H1 (cell line): Measurements from ENCODE around the gene NMT1. TPM values are rescaled to one million over a fixed set of nuclear protein-coding genes. Genes with fewer than 3 reads are reported as not detected.

Experiments
- CTCF ChIA-PET: fragments of 300-600 bp; sonication (Branson Sonifier 250); formaldehyde crosslinking; loops from one replicate; lab custom pipeline; 2021; ENCODE audit not compliant: partially characterized antibody; lab: Charles Lee
- POLR2A ChIA-PET: fragments of 300-600 bp; sonication (Branson Sonifier 250); formaldehyde crosslinking; loops from one replicate; lab custom pipeline; 2021; ENCODE audit warnings: inconsistent platforms; ENCODE audit not compliant: partially characterized antibody; lab: Charles Lee
- DNase-seq, 2 experiments: peaks; one replicate each; pipeline versions ENCODE4 v3.0.0 to v3.0.0-alpha.2; 2010 to 2022; ENCODE audit warnings: low spot score in 2 of 2, low read depth in 1 of 2, mixed read lengths in 1 of 2
- FAIRE-seq: peaks from 2 replicates; lab custom pipeline; 2011; peaks lifted over from hg19 to GRCh38; lab: Jason Lieb, UNC
- H2AFZ ChIP-seq: 2 replicates; pipeline ENCODE4 v1.8.1; 2012; ENCODE audit warnings: low read length, inconsistent platforms
- H2AK5ac ChIP-seq: 2 replicates; pipeline ENCODE4 v1.6.1; 2013; ENCODE audit warnings: low read depth, low read length
- H2BK120ac ChIP-seq: replicated peaks from 2 replicates; pipeline ENCODE3; 2013; ENCODE audit warnings: low read depth, low read length, inconsistent platforms
- H2BK12ac ChIP-seq: 2 replicates; pipeline ENCODE4 v1.6.1; 2013; ENCODE audit warnings: low read depth, low read length
- H2BK15ac ChIP-seq: 2 replicates; pipeline ENCODE4 v1.6.1; 2013; ENCODE audit warnings: low read length
- H2BK20ac ChIP-seq: 2 replicates; pipeline ENCODE4 v1.6.1; 2013; ENCODE audit warnings: low read length
- H2BK5ac ChIP-seq: 2 replicates; pipeline ENCODE4 v1.6.1; 2013; ENCODE audit warnings: low read depth, low read length
- H3K14ac ChIP-seq: 2 replicates; pipeline ENCODE4 v1.6.1; 2013; ENCODE audit warnings: inconsistent platforms; ENCODE audit not compliant: insufficient read length
- H3K18ac ChIP-seq: 2 replicates; pipeline ENCODE4 v1.6.1; 2013; ENCODE audit warnings: low read length; ENCODE audit errors: extremely low read depth
- H3K23ac ChIP-seq: 2 replicates; pipeline ENCODE4 v1.6.1; 2013; ENCODE audit warnings: inconsistent platforms; ENCODE audit not compliant: insufficient read length
- H3K23me2 ChIP-seq: 2 replicates; pipeline ENCODE4 v1.6.1; 2013; ENCODE audit warnings: low read depth, low read length
- H3K27ac ChIP-seq: 2 replicates; pipeline ENCODE4 v1.6.1; 2011; ENCODE audit warnings: low read depth, low read length, inconsistent platforms
- H3K27me3 ChIP-seq, 4 experiments: replicated peaks in 1 of 4; 1 replicate in 1 of 4; 2 replicates in 3 of 4; pipeline versions ENCODE4 v1.6.1 to v1.8.1; 2011 to 2013; ENCODE audit warnings: low read length in 3 of 4, mild to moderate bottlenecking in 3 of 4, inconsistent platforms in 2 of 4, mixed read lengths in 2 of 4, moderate library complexity in 1 of 4; ENCODE audit not compliant: control insufficient read depth in 3 of 4, insufficient read depth in 3 of 4; ENCODE audit errors: extremely low read depth in 1 of 4
- H3K36me3 ChIP-seq, 4 experiments: 2 replicates each; pipeline versions ENCODE4 v1.6.1 to v1.8.1; 2011 to 2013; ENCODE audit warnings: mild to moderate bottlenecking in 4 of 4, low read length in 3 of 4, moderate library complexity in 2 of 4, control low read depth in 1 of 4, inconsistent platforms in 1 of 4; ENCODE audit not compliant: insufficient read depth in 4 of 4, control insufficient read depth in 2 of 4
- H3K4ac ChIP-seq: replicated peaks from 2 replicates; pipeline ENCODE3; 2013; ENCODE audit warnings: low read length, low read depth, mixed read lengths, inconsistent platforms; ENCODE audit not compliant: insufficient read length
- H3K4me1 ChIP-seq, 4 experiments: replicated peaks in 1 of 4; 1 replicate in 1 of 4; 2 replicates in 3 of 4; pipeline versions ENCODE4 v1.6.1 to v1.8.1; 2011 to 2013; ENCODE audit warnings: low read length in 3 of 4, inconsistent platforms in 2 of 4, mixed read lengths in 1 of 4; ENCODE audit not compliant: insufficient read depth in 4 of 4, control insufficient read depth in 3 of 4
- H3K4me2 ChIP-seq, 2 experiments: 2 replicates each; pipeline versions ENCODE4 v1.6.1 to v1.8.1; 2011 to 2013; ENCODE audit warnings: low read depth in 2 of 2, low read length in 2 of 2, control low read depth in 1 of 2, inconsistent platforms in 1 of 2, mild to moderate bottlenecking in 1 of 2; ENCODE audit not compliant: insufficient read depth in 1 of 2
- H3K4me3 ChIP-seq, 4 experiments: fragments of 200-600, 300-600 bp in 1 of 4; sonication (generic), shearing (Covaris generic), sonication (Bioruptor Twin) in 1 of 4; 2 replicates each; pipeline versions ENCODE4 v1.5.1 to v1.8.1; 2011 to 2016; ENCODE audit warnings: low read length in 4 of 4, low read depth in 3 of 4, control low read depth in 2 of 4, inconsistent platforms in 2 of 4, mild to moderate bottlenecking in 2 of 4, mixed read lengths in 1 of 4, moderate library complexity in 1 of 4; ENCODE audit not compliant: insufficient read depth in 2 of 4; ENCODE audit errors: extremely low read depth in 1 of 4
- H3K56ac ChIP-seq: replicated peaks from 2 replicates; pipeline ENCODE3; 2013; ENCODE audit warnings: low read depth, mild to moderate bottlenecking, mixed read lengths, low read length, inconsistent platforms; ENCODE audit not compliant: insufficient read length
- H3K79me1 ChIP-seq: 2 replicates; pipeline ENCODE4 v1.6.1; 2013; ENCODE audit warnings: low read depth, low read length, control low read depth
- H3K79me2 ChIP-seq, 2 experiments: 2 replicates each; pipeline versions ENCODE4 v1.6.1 to v1.8.1; 2012 to 2013; ENCODE audit warnings: low read length in 2 of 2, mild to moderate bottlenecking in 2 of 2, inconsistent platforms in 1 of 2; ENCODE audit not compliant: insufficient read depth in 2 of 2, control insufficient read depth in 1 of 2
- H3K9ac ChIP-seq, 4 experiments: replicated peaks in 1 of 4; 1 replicate in 1 of 4; 2 replicates in 3 of 4; pipeline versions ENCODE4 v1.6.1 to v1.8.1; 2011 to 2013; ENCODE audit warnings: low read depth in 3 of 4, low read length in 3 of 4, control low read depth in 2 of 4, mild to moderate bottlenecking in 2 of 4, moderate library complexity in 2 of 4, inconsistent platforms in 1 of 4; ENCODE audit errors: extremely low read depth in 1 of 4
- H3K9me3 ChIP-seq, 2 experiments: 2 replicates each; pipeline versions ENCODE4 v1.6.1 to v1.8.1; 2012 to 2013; ENCODE audit warnings: mild to moderate bottlenecking in 2 of 2, moderate library complexity in 2 of 2, control low read depth in 1 of 2, inconsistent platforms in 1 of 2, low read depth in 1 of 2, low read length in 1 of 2, mixed read lengths in 1 of 2; ENCODE audit not compliant: insufficient read depth in 2 of 2
- H4K20me1 ChIP-seq, 2 experiments: replicated peaks in 1 of 2; 2 replicates each; pipeline versions ENCODE3 to v1.8.1; 2011 to 2013; ENCODE audit warnings: inconsistent platforms in 2 of 2, low read length in 2 of 2, mild to moderate bottlenecking in 1 of 2; ENCODE audit not compliant: insufficient read depth in 2 of 2, control insufficient read depth in 1 of 2
- H4K5ac ChIP-seq: 2 replicates; pipeline ENCODE4 v1.6.1; 2013; ENCODE audit warnings: low read length, low read depth, mixed read lengths, inconsistent platforms; ENCODE audit not compliant: insufficient read length
- H4K8ac ChIP-seq: 2 replicates; pipeline ENCODE4 v1.8.0; 2013; ENCODE audit warnings: mild to moderate bottlenecking, moderate library complexity, low read length, inconsistent platforms; ENCODE audit not compliant: insufficient read depth; ENCODE audit errors: extremely low read depth
- H4K91ac ChIP-seq: replicated peaks from 2 replicates; pipeline ENCODE3; 2013; ENCODE audit warnings: low read length, mixed read lengths, inconsistent platforms; ENCODE audit not compliant: insufficient read length
- CBX8 ChIP-seq: fragments of 300-800, 300-1000 bp; sonication (generic); IDR thresholded peaks from 2 replicates; pipeline ENCODE4 v1.7.1; 2016; ENCODE audit warnings: low read depth, low read length, borderline replicate concordance
- CHD1 ChIP-seq: IDR thresholded peaks from 2 replicates; pipeline ENCODE4 v1.6.1; 2012; ENCODE audit warnings: low read depth, low read length, improper control_type of control experiment
- CTCF ChIP-seq, 3 experiments: IDR thresholded peaks; 1 replicate in 2 of 3; 2 replicates in 1 of 3; pipeline versions ENCODE4 v1.5.1 to v1.6.1; 2011; ENCODE audit warnings: low read length in 3 of 3, mild to moderate bottlenecking in 3 of 3, inconsistent platforms in 2 of 3, low read depth in 1 of 3, moderate library complexity in 1 of 3; ENCODE audit not compliant: insufficient read depth in 1 of 3; ENCODE audit errors: control extremely low read depth in 1 of 3
- EZH2 ChIP-seq: fragments of 200-600 bp; sonication (generic); IDR thresholded peaks from 2 replicates; pipeline ENCODE4 v1.7.1; 2012; ENCODE audit warnings: low read depth, mild to moderate bottlenecking, moderate library complexity, low read length, inconsistent platforms; ENCODE audit not compliant: severe bottlenecking
- FOSL1 ChIP-seq: IDR thresholded peaks from 2 replicates; pipeline ENCODE4 v1.6.1; 2011; ENCODE audit warnings: mild to moderate bottlenecking, low read depth, low read length, moderate library complexity; ENCODE audit not compliant: insufficient read depth
- GABPA ChIP-seq: IDR thresholded peaks from 2 replicates; pipeline ENCODE4 v1.6.1; 2011; ENCODE audit warnings: mild to moderate bottlenecking, low read length, moderate library complexity, borderline replicate concordance; ENCODE audit not compliant: insufficient read depth
- RFX5 ChIP-seq: IDR thresholded peaks from 2 replicates; pipeline ENCODE4 v1.6.1; 2011; ENCODE audit warnings: low read depth, low read length, improper control_type of control experiment, borderline replicate concordance
- SIN3A ChIP-seq, 2 experiments: IDR thresholded peaks in 1 of 2; conservative IDR thresholded peaks in 1 of 2; 2 replicates each; pipeline ENCODE4 v1.6.1; 2011 to 2012; ENCODE audit warnings: low read length in 2 of 2, improper control_type of control experiment in 1 of 2, low read depth in 1 of 2, mild to moderate bottlenecking in 1 of 2
- TAF7 ChIP-seq: optimal IDR thresholded peaks from 2 replicates; pipeline ENCODE3; 2011; ENCODE audit warnings: low read depth, mild to moderate bottlenecking, inconsistent platforms, low read length, moderate library complexity, borderline replicate concordance
- WGBS, 2 experiments: shearing (Covaris generic) in 1 of 2; methylation state at CpG; one replicate each; pipeline versions ENCODE4 v1.1.6 to v1.1.7; 2013 to 2015; ENCODE audit warnings: low lambda C conversion rate in 2 of 2, mixed read lengths in 2 of 2, inconsistent platforms in 1 of 2, low coverage in 1 of 2, missing lambda C conversion rate in 1 of 2; ENCODE audit not compliant: insufficient replicate concordance in 2 of 2, insufficient coverage in 1 of 2, insufficient read length in 1 of 2; ENCODE audit errors: extremely low coverage in 1 of 2, missing lambda C conversion rate in 1 of 2; 5-methylcytosine and 5-hydroxymethylcytosine counted together
- polyA plus RNA-seq, 7 experiments: library from polyadenylated mRNA; depleted of rRNA in 3 of 7; stranded (reverse) in 5 of 7; unstranded in 2 of 7; fragments of >200 nt in 5 of 7; fragments of 200-250 nt in 2 of 7; gene quantifications; 1 replicate in 5 of 7; 2 replicates in 1 of 7; 4 replicates in 1 of 7; pipeline versions ENCODE4 v1.2.1 to v1.2.3, GENCODE V29; 2011 to 2013; ENCODE audit warnings: missing spikeins in 2 of 7, mixed read lengths in 2 of 7
- total RNA-seq: library from RNA; stranded (reverse); fragmentation: NEBNext Ultra II Directional; extraction: Animal tissue kit (Norgen Biotek cat#: 25700); gene quantifications from 2 replicates; pipeline ENCODE4 v1.2.1, GENCODE V29; 2021

The NMT1 gene
- total and polyA plus RNA-seq, 2 of the 8 experiments (the other 6 are each of a cell fraction or from before 2014, with no cell fraction given), result 42.9 to 149 TPM

- CTCF ChIA-PET, result interaction anchor here (0.6 to 3.2 kb wide), 3 partner anchors 12 to 15 kb away, joined by 3 to 9 read pairs (median 4); no protein-coding TSS in a partner anchor
- Histone ChIP-seq H3K4ac (no peak overlapping the region), H2BK120ac (no peak overlapping the region), H3K79me1 (no peaks in the 10 kb centered on the region; the same call in 1 of the 2 replicates), H3K9me3 (no peaks in the 10 kb centered on the region), H3K79me2 (no peaks in the 10 kb centered on the region), H4K5ac (no peak overlapping the region), H3K27ac (no peak overlapping the region), H3K4me3 (no peak overlapping the region), H4K8ac (no peak overlapping the region), H2BK12ac (no peak overlapping the region), H3K14ac (no peak overlapping the region), H3K27me3 (no peaks in the 10 kb centered on the region), H3K4me1 (peaks cover 0 to 7% (median 0%) of the 10 kb centered on the region in 4 experiments; a peak in 3 of 7 replicates), H2AFZ (no peak overlapping the region), H3K56ac (no peak overlapping the region), H3K23ac (no peak overlapping the region), H3K9ac (no peak overlapping the region), H3K36me3 (peaks cover 26 to 68% (median 60%) of the 10 kb centered on the region in 4 experiments), H2AK5ac (no peak overlapping the region), H2BK15ac (no peak overlapping the region), H2BK5ac (no peak overlapping the region), H2BK20ac (no peak overlapping the region), H4K91ac (no peak overlapping the region), H3K23me2 (no peaks in the 10 kb centered on the region; the same call in 1 of the 2 replicates), H3K4me2 (no peak overlapping the region), H4K20me1 (peaks cover 0 to 14% of the 10 kb centered on the region in 2 experiments), H3K18ac (no peak overlapping the region)
- 89% methylated on average over 6 of the region's 6 CpGs; no CpG with 5 or more reads in 1 of the 2 experiments for WGBS, 2 experiments
- POLR2A ChIA-PET, result interaction anchor here (1.3 kb wide), 1 partner anchor 10 kb away, joined by 3 read pairs; no protein-coding TSS in a partner anchor
- FAIRE-seq (no peak), DNase-seq (no peak)
- TF ChIP-seq RFX5 (no peak), EZH2 (no peak), SIN3A (conservative IDR thresholded peaks at IDR 0.05 in 1 of 2, IDR thresholded peaks at IDR 0.05 in 1 of 2; ENCODE audit: low read depth in 1 of 2, low read length in 2 of 2) (no peak), CBX8 (no peak), CTCF (IDR thresholded peaks at IDR 0.05; ENCODE audit: control extremely low read depth in 1 of 3, insufficient read depth in 1 of 3, low read depth in 1 of 3, low read length in 3 of 3) (no peak), CHD1 (no peak), GABPA (no peak), FOSL1 (no peak), TAF7 (no peak)
Observed at GRCh38 chr17:45092911-45093430, 31.9 kb downstream of the NMT1 start.
